Coronary artery (tissue), 2 donors: ENCODE results near the gene PNRC1.
"Not testable (repeated sequence)": the region's sequence is repeated elsewhere in the genome, so short reads cannot be mapped to it uniquely, and the experiment has no call there.

Experiments
- DNase-seq: peaks from one replicate; pipeline ENCODE4 v3.0.0-alpha.2; 2017; ENCODE audit warnings: low spot score
- H3K27ac ChIP-seq, 2 donors: fragments of 200-600 bp; sonication (generic); one replicate each; pipeline ENCODE4 v1.5.1; 2016 to 2019
- H3K4me3 ChIP-seq: fragments of 200-600 bp; sonication (generic); 2 replicates; pipeline ENCODE4 v1.5.1; 2016; ENCODE audit warnings: mild to moderate bottlenecking, moderate library complexity
- TF ChIP-seq, protein P1 (sequence below): fragments of 200-600 bp; sonication (generic); IDR thresholded peaks from one replicate; pipeline ENCODE4 v1.5.1; 2019; ENCODE audit warnings: antibody characterized with exemption

Gene PNRC1

DNA sequence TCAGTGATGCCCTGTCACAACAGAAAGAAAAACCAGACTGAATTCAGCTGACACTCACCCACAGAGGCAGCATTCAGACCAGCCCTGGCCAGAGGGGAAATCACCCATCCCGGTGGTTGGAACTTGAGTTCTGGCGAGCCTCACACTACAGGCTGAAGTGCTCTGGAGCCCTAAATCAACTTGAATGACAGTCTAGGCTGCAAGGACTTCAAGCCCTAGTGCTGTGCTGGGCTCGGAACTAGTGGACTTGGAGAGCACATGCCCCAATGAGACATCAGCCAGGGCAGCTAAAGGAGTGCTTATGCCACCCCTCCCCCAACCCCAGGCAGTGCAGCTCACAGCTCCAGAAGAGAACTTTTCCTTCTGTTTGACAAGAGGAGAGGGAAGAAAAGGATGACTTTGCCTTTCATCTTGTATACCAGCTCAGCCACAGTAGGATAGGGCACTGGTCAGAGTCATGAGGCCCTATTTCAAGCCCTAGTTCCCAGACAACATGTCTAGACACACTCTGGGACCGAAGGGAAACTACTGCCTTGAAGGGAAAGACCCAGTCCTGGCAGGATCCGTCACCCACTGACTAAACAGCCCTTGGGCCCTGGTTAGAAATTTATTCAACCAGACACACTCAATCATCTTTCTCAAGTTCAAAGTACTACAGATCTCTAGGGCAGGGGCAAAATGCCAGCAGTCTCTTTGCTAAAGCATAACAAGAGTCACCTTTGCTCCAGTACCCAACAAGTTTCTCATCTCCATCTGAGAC, 43.2 kb upstream of the PNRC1 start:
- Histone ChIP-seq H3K4me3 (no peak overlapping the region), H3K27ac (peak overlapping the region in 1 of 2 donors; percentile 39)
- TF ChIP-seq, protein P1, sequence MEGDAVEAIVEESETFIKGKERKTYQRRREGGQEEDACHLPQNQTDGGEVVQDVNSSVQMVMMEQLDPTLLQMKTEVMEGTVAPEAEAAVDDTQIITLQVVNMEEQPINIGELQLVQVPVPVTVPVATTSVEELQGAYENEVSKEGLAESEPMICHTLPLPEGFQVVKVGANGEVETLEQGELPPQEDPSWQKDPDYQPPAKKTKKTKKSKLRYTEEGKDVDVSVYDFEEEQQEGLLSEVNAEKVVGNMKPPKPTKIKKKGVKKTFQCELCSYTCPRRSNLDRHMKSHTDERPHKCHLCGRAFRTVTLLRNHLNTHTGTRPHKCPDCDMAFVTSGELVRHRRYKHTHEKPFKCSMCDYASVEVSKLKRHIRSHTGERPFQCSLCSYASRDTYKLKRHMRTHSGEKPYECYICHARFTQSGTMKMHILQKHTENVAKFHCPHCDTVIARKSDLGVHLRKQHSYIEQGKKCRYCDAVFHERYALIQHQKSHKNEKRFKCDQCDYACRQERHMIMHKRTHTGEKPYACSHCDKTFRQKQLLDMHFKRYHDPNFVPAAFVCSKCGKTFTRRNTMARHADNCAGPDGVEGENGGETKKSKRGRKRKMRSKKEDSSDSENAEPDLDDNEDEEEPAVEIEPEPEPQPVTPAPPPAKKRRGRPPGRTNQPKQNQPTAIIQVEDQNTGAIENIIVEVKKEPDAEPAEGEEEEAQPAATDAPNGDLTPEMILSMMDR = no peak
- DNase-seq = no peak

DNA sequence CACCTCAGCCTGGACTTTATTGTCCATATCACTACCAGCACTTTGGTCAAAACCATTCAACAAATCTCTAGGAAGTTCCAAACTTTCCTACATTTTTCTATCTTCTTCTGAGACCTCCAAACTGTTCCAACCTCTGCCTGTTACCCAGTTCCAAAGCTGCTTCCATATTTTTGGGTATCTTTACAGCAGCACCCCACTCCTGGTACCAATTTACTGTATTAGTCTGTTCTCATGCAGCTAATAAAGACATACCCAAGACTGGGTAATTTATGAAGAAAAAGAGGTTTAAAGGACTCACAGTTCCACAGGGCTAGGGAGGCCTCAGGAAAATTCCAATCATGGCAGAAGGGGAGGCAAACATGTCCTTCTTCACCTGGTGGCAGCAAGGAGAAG, 42.7 kb upstream of the PNRC1 start:
- H3K4me3 ChIP-seq, DNase-seq, H3K27ac ChIP-seq: not testable (repeated sequence)

DNA sequence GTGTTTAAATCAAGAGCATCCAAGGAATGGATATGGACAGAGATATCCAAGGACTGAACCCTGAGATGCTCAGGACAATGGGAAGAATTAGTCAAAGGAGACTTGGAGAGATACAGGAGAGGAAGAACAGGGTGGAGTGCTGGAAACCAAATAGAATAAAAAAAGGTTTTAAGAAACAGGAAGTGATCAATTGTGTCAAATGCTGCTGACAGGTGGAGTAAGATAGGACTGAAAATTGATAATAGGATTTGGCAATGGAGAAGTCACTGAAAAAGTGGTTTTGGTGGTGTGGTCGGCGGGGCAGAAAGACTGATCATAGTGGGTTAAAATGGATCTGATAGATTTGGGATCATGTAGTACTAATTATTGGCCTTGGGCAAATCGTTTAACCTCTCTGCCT, 37.9 kb upstream of the PNRC1 start:
- no peak overlapping the region for H3K27ac ChIP-seq
- TF ChIP-seq, protein P1 = no peak
- H3K4me3 ChIP-seq = no peak overlapping the region
- no peak for DNase-seq

DNA sequence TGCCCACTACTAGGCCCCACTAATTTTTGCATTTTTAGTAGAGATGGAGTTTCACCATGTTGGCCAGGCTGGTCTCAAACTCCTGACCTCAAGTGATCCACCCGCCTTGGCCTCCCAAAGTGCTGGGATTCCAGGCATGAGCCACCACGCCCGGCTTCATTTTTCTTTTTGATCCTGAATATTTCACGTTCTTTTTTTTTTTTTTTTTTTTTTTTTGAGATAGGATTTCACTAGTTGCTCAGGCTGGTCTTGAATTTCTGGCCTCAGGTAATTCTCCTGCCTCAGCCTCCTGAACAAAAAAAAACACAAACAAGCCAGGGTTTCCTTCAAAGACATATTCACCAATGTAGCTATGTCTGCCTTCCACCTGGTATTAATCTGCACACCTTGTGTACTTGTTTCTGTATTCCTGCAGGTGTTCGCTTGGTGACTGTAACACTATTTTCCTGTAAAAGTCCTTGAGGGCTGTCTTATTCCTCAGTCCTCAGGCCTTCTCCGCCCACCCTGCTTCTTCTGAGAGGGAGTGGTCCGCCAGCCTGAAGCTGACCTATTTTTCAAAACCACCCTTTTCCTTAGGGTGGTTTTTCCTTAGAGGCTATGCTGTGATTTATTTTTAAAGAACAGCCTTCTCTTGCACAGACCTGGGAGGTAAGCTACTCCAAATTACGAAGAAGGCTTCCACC, 36.1 kb upstream of the PNRC1 start:
- H3K4me3 ChIP-seq = no peak overlapping the region
- TF ChIP-seq, protein P1 = no peak
- no peak overlapping the region for H3K27ac ChIP-seq

DNA sequence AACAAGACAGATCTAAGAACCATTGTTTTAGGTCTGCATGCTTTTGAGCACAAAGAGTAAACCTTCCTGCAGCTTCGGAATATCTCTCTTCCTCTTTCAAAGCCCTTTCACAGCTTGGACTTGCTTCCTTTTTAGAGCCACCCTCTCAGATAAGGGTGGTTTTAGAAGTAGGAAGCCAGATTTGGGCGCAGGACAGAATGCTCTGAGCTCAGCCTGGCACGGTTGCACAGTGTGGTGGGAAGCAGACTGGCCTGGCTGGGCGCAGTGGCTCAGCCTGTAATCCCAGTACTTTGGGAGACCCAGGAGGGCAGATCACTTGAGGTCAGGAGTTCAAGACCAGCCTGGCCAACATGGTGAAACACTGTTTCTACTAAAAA, 35.6 kb upstream of the PNRC1 start:
- no peak for DNase-seq
- Histone ChIP-seq H3K4me3 (no peak overlapping the region), H3K27ac (peak overlapping the region in 1 of 2 donors; percentile 11)

More for the DNA sequence above, 36.1 kb upstream of the PNRC1 start:
- no peak for DNase-seq

DNA sequence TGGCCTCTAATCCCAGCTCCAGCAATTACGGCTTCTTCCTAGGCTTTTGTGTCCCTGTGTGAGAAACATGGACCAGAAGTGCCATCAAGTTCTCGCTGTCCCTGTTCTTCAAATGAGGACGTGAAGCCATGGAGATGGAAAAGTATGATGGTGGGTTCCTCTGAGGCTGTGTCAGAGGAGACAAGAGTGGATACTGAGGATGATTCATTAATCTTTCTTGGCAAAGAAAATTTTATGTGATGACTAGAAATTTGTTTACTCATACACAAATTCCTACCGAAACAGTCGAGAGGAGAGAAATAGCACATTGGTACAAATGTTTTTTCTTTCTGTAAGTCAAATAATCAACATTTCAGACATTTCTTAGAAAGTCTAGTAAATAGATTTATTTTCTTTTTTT, 35.0 kb upstream of the PNRC1 start:
- TF ChIP-seq, protein P1 = no peak
- DNase-seq = no peak
- no peak overlapping the region for H3K27ac ChIP-seq
- H3K4me3 ChIP-seq = no peak overlapping the region

More for the DNA sequence above, 35.6 kb upstream of the PNRC1 start:
- TF ChIP-seq, protein P1 = no peak

DNA sequence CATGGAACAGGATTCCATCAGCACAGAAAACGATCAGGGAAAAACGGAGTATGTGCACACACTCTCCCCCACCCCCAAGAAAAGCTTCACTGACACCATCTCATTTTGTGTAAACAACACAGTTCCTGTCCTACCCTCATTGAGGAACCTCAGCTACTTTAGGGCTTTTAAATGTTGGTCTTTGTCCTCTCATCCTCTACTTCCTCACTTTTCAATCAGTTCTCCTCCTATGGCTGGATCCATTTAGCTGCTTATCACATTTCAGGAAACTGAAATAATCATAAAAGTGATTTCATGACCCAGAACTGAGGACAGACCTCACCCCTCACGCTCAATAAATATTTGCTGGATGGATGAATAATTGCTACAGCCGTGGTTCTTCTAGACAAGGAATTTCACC, 33.1 kb upstream of the PNRC1 start:
- TF ChIP-seq, protein P1 = no peak
- no peak overlapping the region for H3K27ac ChIP-seq
- no peak for DNase-seq
- H3K4me3 ChIP-seq = no peak overlapping the region
